Measurements from ENCODE around the gene IRF7. TPM values are rescaled to one million over a fixed set of nuclear protein-coding genes. Genes with fewer than 3 reads are reported as not detected.

Gene IRF7
- total RNA-seq, 1 experiment from 2014 or later, result 12.0 TPM

DNA sequence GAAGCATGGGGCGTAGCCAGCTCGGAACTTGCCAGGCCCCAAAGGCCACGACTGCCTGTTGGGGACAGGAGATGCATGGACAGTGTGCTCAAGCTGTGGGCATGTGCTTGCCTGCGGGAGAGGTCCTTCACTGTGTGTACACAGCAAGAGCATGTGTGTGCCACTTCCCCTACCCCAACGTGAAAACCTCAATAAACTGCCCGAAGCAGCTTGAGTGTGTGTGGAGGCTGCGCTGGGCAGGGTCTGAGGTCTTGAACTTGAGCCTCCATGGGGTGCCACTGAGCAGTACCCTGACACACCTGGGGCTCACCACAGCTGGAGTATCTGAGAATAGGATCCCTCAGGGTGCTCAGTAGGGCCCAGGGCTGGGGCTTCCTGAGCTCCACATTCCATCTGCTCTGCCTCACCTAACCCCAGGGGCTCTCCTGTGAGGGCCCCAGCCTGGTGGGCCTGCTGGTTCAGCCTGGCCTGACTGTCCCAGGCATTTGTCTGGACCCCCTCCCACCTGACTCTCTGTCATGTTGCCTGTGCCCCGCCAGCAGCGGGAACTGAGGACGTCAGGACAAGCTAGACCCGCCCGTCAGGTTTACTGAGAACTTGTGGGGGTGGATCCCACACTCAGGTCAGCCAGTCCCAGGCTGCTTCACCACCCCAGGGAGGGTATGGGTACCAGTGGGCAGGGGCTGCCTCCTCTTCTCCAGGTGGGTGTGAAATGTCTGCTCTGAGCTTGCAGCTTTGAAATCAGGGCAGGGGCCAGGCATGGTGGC, 51.8 kb downstream of the IRF7 start:
- no peak for DNase-seq (ENCODE audit: low spot score)

DNA sequence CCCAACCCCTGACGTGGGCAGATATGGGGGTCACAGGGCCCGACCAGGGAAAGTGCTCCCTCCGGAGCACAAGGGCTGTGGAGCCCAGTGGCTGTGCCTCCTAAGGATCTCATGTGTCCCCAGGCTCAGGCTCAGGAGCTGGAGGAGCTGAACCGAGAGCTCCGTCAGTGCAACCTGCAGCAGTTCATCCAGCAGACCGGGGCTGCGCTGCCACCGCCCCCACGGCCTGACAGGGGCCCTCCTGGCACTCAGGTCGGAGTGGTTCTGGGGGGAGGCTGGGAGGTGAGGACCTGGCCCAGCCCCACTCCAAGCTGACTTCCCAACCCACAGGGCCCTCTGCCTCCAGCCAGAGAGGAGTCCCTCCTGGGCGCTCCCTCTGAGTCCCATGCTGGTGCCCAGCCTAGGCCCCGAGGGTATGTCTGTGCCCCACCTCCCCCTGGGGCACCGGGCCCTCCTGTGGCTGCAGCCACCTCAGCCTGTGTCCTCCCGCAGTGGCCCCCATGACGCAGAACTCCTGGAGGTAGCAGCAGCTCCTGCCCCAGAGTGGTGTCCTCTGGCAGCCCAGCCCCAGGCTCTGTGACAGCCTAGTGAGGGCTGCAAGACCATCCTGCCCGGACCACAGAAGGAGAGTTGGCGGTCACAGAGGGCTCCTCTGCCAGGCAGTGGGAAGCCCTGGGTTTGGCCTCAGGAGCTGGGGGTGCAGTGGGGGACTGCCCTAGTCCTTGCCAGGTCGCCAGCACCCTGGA, 52.5 kb downstream of the IRF7 start:
- DNase-seq (ENCODE audit: low spot score), result no peak

Other genes starting within 250 kb of the IRF7 start
- 27.9 and 40.8 TPM in 2 replicates for gene B4GALNT4, start 246.5 kb downstream of the IRF7 start, total RNA-seq (2014; rRNA removed; shearing (Covaris generic))
- gene PKP3, start 221.7 kb downstream of the IRF7 start, total RNA-seq (2014; rRNA removed; shearing (Covaris generic)), result 39.8 and 44.0 TPM in 2 replicates
- gene SIGIRR, start 201.0 kb downstream of the IRF7 start, total RNA-seq (2014; rRNA removed; shearing (Covaris generic)), result 3.8 and 3.9 TPM in 2 replicates
- 0.19 TPM in 1 of 2 replicates, not detected in the other for gene ANO9, start 173.9 kb downstream of the IRF7 start, total RNA-seq (2014; rRNA removed; shearing (Covaris generic))
- gene PTDSS2, start 165.7 kb downstream of the IRF7 start, total RNA-seq (2014; rRNA removed; shearing (Covaris generic)), result 29.7 and 30.4 TPM in 2 replicates
- 299 and 316 TPM in 2 replicates for gene RNH1, start 108.7 kb downstream of the IRF7 start, total RNA-seq (2014; rRNA removed; shearing (Covaris generic))
- 74.6 and 99.9 TPM in 2 replicates for gene HRAS, start 80.4 kb downstream of the IRF7 start, total RNA-seq (2014; rRNA removed; shearing (Covaris generic))
- not detected in 2 replicates for gene LRRC56, start 78.4 kb downstream of the IRF7 start, total RNA-seq (2014; rRNA removed; shearing (Covaris generic))
- 2.4 and 4.4 TPM in 2 replicates for gene LMNTD2, start 55.2 kb downstream of the IRF7 start, total RNA-seq (2014; rRNA removed; shearing (Covaris generic))
- 24.9 and 43.9 TPM in 2 replicates for gene RASSF7, start 55.0 kb downstream of the IRF7 start, total RNA-seq (2014; rRNA removed; shearing (Covaris generic))
- 12.8 and 14.9 TPM in 2 replicates for gene PHRF1, start 39.5 kb downstream of the IRF7 start, total RNA-seq (2014; rRNA removed; shearing (Covaris generic))
- not detected in 2 replicates for gene CDHR5, start 9.0 kb upstream of the IRF7 start, total RNA-seq (2014; rRNA removed; shearing (Covaris generic))
- gene SCT, start 11.2 kb upstream of the IRF7 start, total RNA-seq (2014; rRNA removed; shearing (Covaris generic)), result not detected in 2 replicates
- not detected in 2 replicates for gene DRD4, start 21.3 kb upstream of the IRF7 start, total RNA-seq (2014; rRNA removed; shearing (Covaris generic))
- gene DEAF1, start 79.3 kb upstream of the IRF7 start, total RNA-seq (2014; rRNA removed; shearing (Covaris generic)), result 12.8 and 20.2 TPM in 2 replicates
- 17.1 and 17.9 TPM in 2 replicates for gene TMEM80, start 79.9 kb upstream of the IRF7 start, total RNA-seq (2014; rRNA removed; shearing (Covaris generic))
- 64.9 and 108 TPM in 2 replicates for gene EPS8L2, start 90.3 kb upstream of the IRF7 start, total RNA-seq (2014; rRNA removed; shearing (Covaris generic))
- gene TALDO1, start 131.5 kb upstream of the IRF7 start, total RNA-seq (2014; rRNA removed; shearing (Covaris generic)), result 417 and 483 TPM in 2 replicates
- 33.7 and 42.7 TPM in 2 replicates for gene GATD1, start 161.5 kb upstream of the IRF7 start, total RNA-seq (2014; rRNA removed; shearing (Covaris generic))
- not detected in 2 replicates for gene CEND1, start 174.1 kb upstream of the IRF7 start, total RNA-seq (2014; rRNA removed; shearing (Covaris generic))
- gene SLC25A22, start 182.3 kb upstream of the IRF7 start, total RNA-seq (2014; rRNA removed; shearing (Covaris generic)), result 43.7 and 46.5 TPM in 2 replicates
- 5.7 and 6.0 TPM in 2 replicates for gene PIDD1, start 189.3 kb upstream of the IRF7 start, total RNA-seq (2014; rRNA removed; shearing (Covaris generic))
- gene RPLP2, start 194.0 kb upstream of the IRF7 start, total RNA-seq (2014; rRNA removed; shearing (Covaris generic)), result 399 and 585 TPM in 2 replicates
- gene PNPLA2, start 203.0 kb upstream of the IRF7 start, total RNA-seq (2014; rRNA removed; shearing (Covaris generic)), result 17.0 and 33.8 TPM in 2 replicates
- not detected in 2 replicates for gene CRACR2B, start 212.0 kb upstream of the IRF7 start, total RNA-seq (2014; rRNA removed; shearing (Covaris generic))
- gene CD151, start 217.0 kb upstream of the IRF7 start, total RNA-seq (2014; rRNA removed; shearing (Covaris generic)), result 892 and 998 TPM in 2 replicates
- 132 and 157 TPM in 2 replicates for gene POLR2L, start 226.6 kb upstream of the IRF7 start, total RNA-seq (2014; rRNA removed; shearing (Covaris generic))
- gene TSPAN4, start 226.9 kb upstream of the IRF7 start, total RNA-seq (2014; rRNA removed; shearing (Covaris generic)), result 195 and 210 TPM in 2 replicates